H1 (cell line): ENCODE results near the gene H2BW1. TPM values are rescaled to one million over a fixed set of nuclear protein-coding genes. Genes with fewer than 3 reads are reported as not detected.

Experiments used
- ASH2L ChIP-seq: fragments of 200-600, 300-600 bp; sonication (generic); IDR thresholded peaks from one replicate; pipeline ENCODE4 v1.7.1; 2017; ENCODE audit warnings: low read length
- CBX8 ChIP-seq: fragments of 300-800, 300-1000 bp; sonication (generic); IDR thresholded peaks from 2 replicates; pipeline ENCODE4 v1.7.1; 2016; ENCODE audit warnings: low read depth, low read length, borderline replicate concordance
- CHD1 ChIP-seq: IDR thresholded peaks from 2 replicates; pipeline ENCODE4 v1.6.1; 2012; ENCODE audit warnings: low read depth, low read length, improper control_type of control experiment
- FOSL1 ChIP-seq: IDR thresholded peaks from 2 replicates; pipeline ENCODE4 v1.6.1; 2011; ENCODE audit warnings: mild to moderate bottlenecking, low read depth, low read length, moderate library complexity; ENCODE audit not compliant: insufficient read depth
- POU5F1 ChIP-seq: IDR thresholded peaks from 2 replicates; pipeline ENCODE4 v1.6.1; 2011; ENCODE audit warnings: low read depth, mild to moderate bottlenecking, low read length, moderate library complexity
- SIX5 ChIP-seq: IDR thresholded peaks from 2 replicates; pipeline ENCODE4 v1.6.1; 2011; ENCODE audit warnings: mild to moderate bottlenecking, low read depth, low read length
- SP1 ChIP-seq: IDR thresholded peaks from 2 replicates; pipeline ENCODE4 v1.6.1; 2011; ENCODE audit warnings: low read depth, low read length
- TAF7 ChIP-seq: optimal IDR thresholded peaks from 2 replicates; pipeline ENCODE3; 2011; ENCODE audit warnings: low read depth, mild to moderate bottlenecking, inconsistent platforms, low read length, moderate library complexity, borderline replicate concordance
- polyA plus RNA-seq, 7 experiments: library from polyadenylated mRNA; depleted of rRNA in 3 of 7; stranded (reverse) in 5 of 7; unstranded in 2 of 7; fragments of >200 nt in 5 of 7; fragments of 200-250 nt in 2 of 7; gene quantifications; 1 replicate in 5 of 7; 2 replicates in 1 of 7; 4 replicates in 1 of 7; pipeline versions ENCODE4 v1.2.1 to v1.2.3, GENCODE V29; 2011 to 2013; ENCODE audit warnings: missing spikeins in 2 of 7, mixed read lengths in 2 of 7
- total RNA-seq: library from RNA; stranded (reverse); fragmentation: NEBNext Ultra II Directional; extraction: Animal tissue kit (Norgen Biotek cat#: 25700); gene quantifications from 2 replicates; pipeline ENCODE4 v1.2.1, GENCODE V29; 2021
- TF ChIP-seq, protein P1 (sequence below), 3 experiments: IDR thresholded peaks; 1 replicate in 2 of 3; 2 replicates in 1 of 3; pipeline versions ENCODE4 v1.5.1 to v1.6.1; 2011; ENCODE audit warnings: low read length in 3 of 3, mild to moderate bottlenecking in 3 of 3, inconsistent platforms in 2 of 3, low read depth in 1 of 3, moderate library complexity in 1 of 3; ENCODE audit not compliant: insufficient read depth in 1 of 3; ENCODE audit errors: control extremely low read depth in 1 of 3

H2BW1 gene
- total and polyA plus RNA-seq, 2 of the 8 experiments (the other 6 are each of a cell fraction or from before 2014, with no cell fraction given), result not detected

DNA sequence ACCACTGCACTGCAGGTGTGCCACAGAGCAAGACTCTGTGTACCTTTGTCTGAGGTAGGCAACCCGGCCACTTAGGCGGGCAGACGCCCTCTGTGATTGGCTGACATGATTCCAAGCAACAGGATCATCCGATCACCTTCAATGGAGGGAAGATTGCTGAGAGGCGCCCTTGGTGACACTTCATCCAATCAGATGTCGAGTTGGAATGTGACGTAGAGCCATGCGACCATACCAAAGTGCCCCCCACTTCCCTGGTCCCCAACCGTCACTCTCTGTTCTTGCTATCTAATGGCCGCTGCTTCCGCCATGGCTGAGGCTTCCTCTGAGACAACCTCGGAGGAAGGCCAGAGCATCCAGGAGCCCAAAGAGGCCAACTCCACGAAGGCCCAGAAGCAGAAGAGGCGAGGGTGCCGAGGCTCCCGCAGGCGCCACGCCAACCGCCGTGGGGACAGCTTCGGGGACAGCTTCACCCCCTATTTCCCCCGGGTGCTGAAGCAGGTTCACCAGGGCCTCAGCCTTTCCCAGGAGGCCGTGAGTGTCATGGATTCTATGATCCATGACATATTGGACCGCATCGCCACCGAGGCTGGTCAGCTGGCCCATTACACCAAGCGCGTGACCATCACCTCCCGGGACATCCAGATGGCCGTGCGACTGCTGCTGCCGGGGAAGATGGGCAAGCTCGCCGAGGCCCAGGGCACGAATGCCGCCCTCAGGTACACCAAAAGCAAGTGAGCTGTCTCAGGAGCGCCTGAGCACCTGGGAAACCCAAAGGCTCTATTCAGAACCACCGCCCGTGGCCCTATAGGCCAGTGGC, 26.4 kb upstream of the H2BW1 start, which contains the start of gene H2BW2 (continued):
- TF ChIP-seq SIX5 (no peak), SP1 (no peak), ASH2L (no peak), TAF7 (no peak), FOSL1 (no peak), CBX8 (no peak), POU5F1 (no peak), CHD1 (no peak)
- TF ChIP-seq, protein P1, sequence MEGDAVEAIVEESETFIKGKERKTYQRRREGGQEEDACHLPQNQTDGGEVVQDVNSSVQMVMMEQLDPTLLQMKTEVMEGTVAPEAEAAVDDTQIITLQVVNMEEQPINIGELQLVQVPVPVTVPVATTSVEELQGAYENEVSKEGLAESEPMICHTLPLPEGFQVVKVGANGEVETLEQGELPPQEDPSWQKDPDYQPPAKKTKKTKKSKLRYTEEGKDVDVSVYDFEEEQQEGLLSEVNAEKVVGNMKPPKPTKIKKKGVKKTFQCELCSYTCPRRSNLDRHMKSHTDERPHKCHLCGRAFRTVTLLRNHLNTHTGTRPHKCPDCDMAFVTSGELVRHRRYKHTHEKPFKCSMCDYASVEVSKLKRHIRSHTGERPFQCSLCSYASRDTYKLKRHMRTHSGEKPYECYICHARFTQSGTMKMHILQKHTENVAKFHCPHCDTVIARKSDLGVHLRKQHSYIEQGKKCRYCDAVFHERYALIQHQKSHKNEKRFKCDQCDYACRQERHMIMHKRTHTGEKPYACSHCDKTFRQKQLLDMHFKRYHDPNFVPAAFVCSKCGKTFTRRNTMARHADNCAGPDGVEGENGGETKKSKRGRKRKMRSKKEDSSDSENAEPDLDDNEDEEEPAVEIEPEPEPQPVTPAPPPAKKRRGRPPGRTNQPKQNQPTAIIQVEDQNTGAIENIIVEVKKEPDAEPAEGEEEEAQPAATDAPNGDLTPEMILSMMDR (IDR thresholded peaks at IDR 0.05; ENCODE audit: control extremely low read depth in 1 of 3, insufficient read depth in 1 of 3, low read depth in 1 of 3, low read length in 3 of 3), result no peak
